B cell (primary cell): ENCODE data around the gene MAP3K12. TPM values are rescaled to one million over a fixed set of nuclear protein-coding genes. Genes with fewer than 3 reads are reported as not detected.

Experiments
- ATAC-seq: fragments of 200-7000 bp; cut with Tn5 transposase; one replicate; pipeline ENCODE4 v1.10.0; 2021; ENCODE audit warnings: low read depth, mild to moderate bottlenecking, moderate number of reproducible peaks, moderate library complexity
- CTCF ChIA-PET: fragments of 350-600 bp; sonication (Branson Sonifier 250); formaldehyde crosslinking; loops from one replicate; lab custom pipeline; 2021; ENCODE audit warnings: antibody characterized with exemption, inconsistent platforms; lab: Charles Lee
- POLR2A ChIA-PET: fragments of 350-600 bp; sonication (Branson Sonifier 250); formaldehyde crosslinking; loops from one replicate; lab custom pipeline; 2021; ENCODE audit warnings: antibody characterized with exemption; lab: Charles Lee
- DNase-seq: peaks from one replicate; pipeline ENCODE4 v3.0.0; 2013
- H2AFZ ChIP-seq: 2 replicates; pipeline ENCODE4 v1.6.1; 2012; ENCODE audit warnings: mild to moderate bottlenecking, low read depth, low read length; ENCODE audit not compliant: insufficient read depth, poor library complexity, severe bottlenecking
- H3K27ac ChIP-seq, 2 donors: 1 replicate in 1 of 2; 2 replicates in 1 of 2; pipeline ENCODE4 v1.5.1; 2012 to 2013; ENCODE audit warnings: low read length in 2 of 2, mild to moderate bottlenecking in 2 of 2, moderate library complexity in 1 of 2
- H3K27me3 ChIP-seq, 4 experiments: fragments of 200-600 bp in 1 of 4; sonication (generic) in 1 of 4; replicated peaks in 1 of 4; 1 replicate in 2 of 4; 2 replicates in 2 of 4; pipeline versions ENCODE4 v1.6.1 to v1.7.0; 2013 to 2016; ENCODE audit warnings: low read length in 3 of 4, mild to moderate bottlenecking in 2 of 4, mixed read lengths in 1 of 4, moderate library complexity in 1 of 4; ENCODE audit not compliant: insufficient read depth in 4 of 4, control insufficient read depth in 3 of 4; ENCODE audit errors: control extremely low read depth in 1 of 4
- H3K36me3 ChIP-seq, 2 experiments: replicated peaks in 1 of 2; 1 replicate in 1 of 2; 2 replicates in 1 of 2; pipeline versions ENCODE4 v1.6.1 to v1.7.1; 2013; ENCODE audit warnings: low read length in 1 of 2; ENCODE audit not compliant: insufficient read depth in 2 of 2, control insufficient read depth in 1 of 2; ENCODE audit errors: control extremely low read depth in 1 of 2, extremely low read depth in 1 of 2
- H3K4me1 ChIP-seq, 2 donors: fragments of 200-600 bp in 1 of 2; sonication (generic) in 1 of 2; 1 replicate in 1 of 2; 2 replicates in 1 of 2; pipeline versions ENCODE4 v1.5.1 to v1.6.1; 2013 to 2017; ENCODE audit warnings: low read length in 2 of 2; ENCODE audit not compliant: control insufficient read depth in 2 of 2, insufficient read depth in 2 of 2
- H3K4me2 ChIP-seq: replicated peaks from 2 replicates; pipeline ENCODE3; 2012; ENCODE audit warnings: mild to moderate bottlenecking, low read depth, low read length; ENCODE audit not compliant: poor library complexity, severe bottlenecking
- H3K4me3 ChIP-seq, 5 experiments: fragments of 200-600 bp in 1 of 5; sonication (generic) in 1 of 5; 1 replicate in 3 of 5; 2 replicates in 2 of 5; pipeline versions ENCODE4 v1.5.1 to v1.7.0; 2011 to 2016; ENCODE audit warnings: low read length in 4 of 5, mild to moderate bottlenecking in 4 of 5, low read depth in 2 of 5, control low read depth in 1 of 5, moderate library complexity in 1 of 5; ENCODE audit not compliant: insufficient read depth in 1 of 5; ENCODE audit errors: control extremely low read depth in 1 of 5, extremely low read depth in 1 of 5
- H3K79me2 ChIP-seq: fragments of 200-600 bp; sonication (generic); one replicate; pipeline ENCODE4 v1.6.0; 2016; ENCODE audit warnings: low read length; ENCODE audit not compliant: control insufficient read depth, insufficient read depth
- H3K9ac ChIP-seq: fragments of 200-600 bp; sonication (generic); 2 replicates; pipeline ENCODE4 v1.6.1; 2017; ENCODE audit warnings: mild to moderate bottlenecking, low read length, moderate library complexity
- H3K9me3 ChIP-seq, 3 donors: one replicate each; pipeline versions ENCODE4 v1.6.1 to v1.7.1; 2013; ENCODE audit warnings: low read length in 2 of 3; ENCODE audit not compliant: control insufficient read depth in 2 of 3, insufficient read depth in 1 of 3; ENCODE audit errors: control extremely low read depth in 1 of 3
- H4K20me1 ChIP-seq: 2 replicates; pipeline ENCODE4 v1.6.0; 2012; ENCODE audit warnings: mild to moderate bottlenecking, low read length; ENCODE audit not compliant: insufficient read depth, control insufficient read depth, poor library complexity, severe bottlenecking
- H3K27ac Mint-ChIP-seq: one replicate; pipeline ENCODE4 v1.8.0; 2021; ENCODE audit warnings: mixed read lengths
- H3K27me3 Mint-ChIP-seq: one replicate; pipeline ENCODE4 v1.8.0; 2021; ENCODE audit warnings: mixed read lengths
- H3K4me1 Mint-ChIP-seq: one replicate; pipeline ENCODE4 v1.8.0; 2021; ENCODE audit warnings: mixed read lengths
- H3K4me3 Mint-ChIP-seq: one replicate; pipeline ENCODE4 v1.8.0; 2021; ENCODE audit warnings: mixed read lengths
- H3K9me3 Mint-ChIP-seq: one replicate; pipeline ENCODE4 v1.8.0; 2022; ENCODE audit warnings: mixed read lengths; ENCODE audit not compliant: insufficient read depth
- EZH2 ChIP-seq: IDR thresholded peaks from 2 replicates; pipeline ENCODE4 v1.6.1; 2012; ENCODE audit warnings: borderline replicate concordance, low read depth, mild to moderate bottlenecking, moderate library complexity, low read length; ENCODE audit not compliant: insufficient read depth, poor library complexity, severe bottlenecking
- WGBS: methylation state at CpG from one replicate; pipeline ENCODE4 v1.1.5; 2013; ENCODE audit warnings: missing lambda C conversion rate; ENCODE audit not compliant: insufficient coverage; 5-methylcytosine and 5-hydroxymethylcytosine counted together
- intact Hi-C: fragments of 100-400 bp; cut with micrococcal nuclease; formaldehyde crosslinking; loops from one replicate; pipeline ENCODE4 v1.10.0; 2022
- polyA plus RNA-seq: library from polyadenylated mRNA; depleted of rRNA; stranded (reverse); fragments of >200 nt; gene quantifications from 2 replicates; pipeline ENCODE4 v1.2.3, GENCODE V29; 2012
- total RNA-seq, 2 donors: library from RNA; stranded (reverse); fragments of 120-200 nt in 1 of 2; gene quantifications; 1 replicate in 1 of 2; 2 replicates in 1 of 2; pipeline versions ENCODE4 v1.2.3 to v1.2.4, GENCODE V29; 2013 to 2022
- TF ChIP-seq, protein P1 (sequence below): fragments of 200-600 bp; IDR thresholded peaks from one replicate; pipeline ENCODE4 v1.8.0; 2022; ENCODE audit warnings: antibody characterized with exemption, mild to moderate bottlenecking

Gene MAP3K12
- total and polyA plus RNA-seq, 2 donors (not counting 1 experiment from before 2014, with no cell fraction given): 15.0 to 17.0 TPM

DNA sequence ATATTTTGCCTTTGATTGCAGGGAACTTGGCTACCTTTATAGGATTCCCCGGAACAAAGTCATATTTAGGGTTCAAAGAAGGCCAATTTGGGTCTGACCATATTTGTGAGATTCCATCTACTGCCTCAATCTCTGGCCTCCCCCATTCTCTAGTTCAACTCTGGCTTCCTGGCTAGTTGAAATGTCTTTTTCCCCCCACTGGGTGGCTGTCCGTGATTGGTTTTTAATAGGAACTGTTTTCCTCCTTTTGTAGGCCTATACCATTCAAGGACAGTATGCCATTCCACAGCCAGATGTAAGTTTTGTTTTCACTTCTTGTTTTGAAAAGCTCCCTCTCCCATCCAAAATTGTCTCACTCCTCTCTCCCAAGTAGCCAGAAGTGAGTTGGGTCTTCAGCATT lies 33.6 kb downstream of the MAP3K12 start:
- no peaks in the 10 kb centered on the region for H3K4me1 ChIP-seq
- TF ChIP-seq, protein P1, sequence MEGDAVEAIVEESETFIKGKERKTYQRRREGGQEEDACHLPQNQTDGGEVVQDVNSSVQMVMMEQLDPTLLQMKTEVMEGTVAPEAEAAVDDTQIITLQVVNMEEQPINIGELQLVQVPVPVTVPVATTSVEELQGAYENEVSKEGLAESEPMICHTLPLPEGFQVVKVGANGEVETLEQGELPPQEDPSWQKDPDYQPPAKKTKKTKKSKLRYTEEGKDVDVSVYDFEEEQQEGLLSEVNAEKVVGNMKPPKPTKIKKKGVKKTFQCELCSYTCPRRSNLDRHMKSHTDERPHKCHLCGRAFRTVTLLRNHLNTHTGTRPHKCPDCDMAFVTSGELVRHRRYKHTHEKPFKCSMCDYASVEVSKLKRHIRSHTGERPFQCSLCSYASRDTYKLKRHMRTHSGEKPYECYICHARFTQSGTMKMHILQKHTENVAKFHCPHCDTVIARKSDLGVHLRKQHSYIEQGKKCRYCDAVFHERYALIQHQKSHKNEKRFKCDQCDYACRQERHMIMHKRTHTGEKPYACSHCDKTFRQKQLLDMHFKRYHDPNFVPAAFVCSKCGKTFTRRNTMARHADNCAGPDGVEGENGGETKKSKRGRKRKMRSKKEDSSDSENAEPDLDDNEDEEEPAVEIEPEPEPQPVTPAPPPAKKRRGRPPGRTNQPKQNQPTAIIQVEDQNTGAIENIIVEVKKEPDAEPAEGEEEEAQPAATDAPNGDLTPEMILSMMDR: no peak
- no peak for TF ChIP-seq EZH2
- ATAC-seq (no peak), DNase-seq (no peak)
- H4K20me1 ChIP-seq: peaks cover 90% of the 10 kb centered on the region
- no peak overlapping the region for H3K27ac ChIP-seq
- intact Hi-C loops: no loop called here
- ChIA-PET CTCF (interaction anchor here (1.1 to 1.6 kb wide), 2 partner anchors 14 to 43 kb away, joined by 4 to 5 read pairs; no protein-coding TSS in a partner anchor), POLR2A (no interaction called here)
- Mint-ChIP-seq H3K4me3 (no peak overlapping the region), H3K4me1 (peaks cover 4% of the 10 kb centered on the region), H3K27me3 (no peaks in the 10 kb centered on the region), H3K9me3 (no peaks in the 10 kb centered on the region), H3K27ac (no peak overlapping the region)
- peaks cover 16 to 100% of the 10 kb centered on the region in 2 experiments for H3K36me3 ChIP-seq
- no peaks in the 10 kb centered on the region for H3K27me3 ChIP-seq
- WGBS: no CpG with 5 or more reads among the region's 2 CpGs
- no peak overlapping the region for H3K4me3 ChIP-seq
- no peak overlapping the region for H3K4me2 ChIP-seq
- H3K9me3 ChIP-seq: no peaks in the 10 kb centered on the region
- H3K79me2 ChIP-seq: peaks cover 86% of the 10 kb centered on the region
- H3K9ac ChIP-seq: no peak overlapping the region
- no peak overlapping the region for H2AFZ ChIP-seq

DNA sequence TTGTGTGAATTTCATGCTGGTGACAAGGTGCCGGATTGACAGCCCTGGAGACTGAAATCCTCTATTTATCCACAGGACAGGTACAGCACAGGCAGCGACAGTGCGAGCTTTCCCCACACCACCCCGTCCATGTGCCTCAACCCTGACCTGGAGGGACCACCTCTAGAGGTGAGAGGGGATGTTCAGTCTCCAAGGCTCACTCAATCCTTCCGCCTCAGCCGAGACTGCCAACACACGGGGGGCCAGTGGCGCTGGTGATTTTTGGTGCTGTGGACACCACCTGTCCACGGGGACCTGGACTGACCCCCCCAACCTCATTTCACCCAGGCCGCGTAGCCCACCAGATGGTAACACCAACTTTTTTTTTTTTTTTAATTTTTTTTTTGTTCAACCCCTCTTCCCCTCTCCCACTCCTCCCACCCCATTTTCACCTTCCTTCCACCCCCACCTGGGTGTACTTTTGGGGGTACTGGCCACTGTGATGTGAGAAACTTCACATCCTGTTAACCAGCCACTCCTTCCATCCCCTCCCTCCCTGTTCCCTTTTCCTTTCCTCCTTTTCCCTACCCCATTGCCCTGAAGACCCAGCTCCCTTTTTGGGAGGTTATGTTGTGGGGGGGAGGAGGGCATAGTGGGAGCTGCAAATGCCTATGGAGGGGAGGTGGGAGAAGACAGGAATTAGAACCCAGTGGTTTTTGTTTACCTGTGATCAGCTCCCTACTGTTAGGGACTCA lies 34.4 kb downstream of the MAP3K12 start:
- peaks cover 87% of the 10 kb centered on the region for H3K79me2 ChIP-seq
- peaks cover 96% of the 10 kb centered on the region for H4K20me1 ChIP-seq
- H3K27ac ChIP-seq: no peak overlapping the region
- Mint-ChIP-seq H3K4me3 (no peak overlapping the region), H3K27ac (no peak overlapping the region), H3K4me1 (peaks cover 5% of the 10 kb centered on the region), H3K9me3 (no peaks in the 10 kb centered on the region), H3K27me3 (no peaks in the 10 kb centered on the region)
- H3K36me3 ChIP-seq: peaks cover 16 to 100% of the 10 kb centered on the region in 2 experiments
- no peak overlapping the region for H3K9ac ChIP-seq
- no peak for DNase-seq
- 98% methylated on average over 5 of the region's 11 CpGs for WGBS
- ATAC-seq: no peak
- H2AFZ ChIP-seq: no peak overlapping the region
- no peak overlapping the region for H3K4me3 ChIP-seq
- intact Hi-C loops: no loop called here
- no peaks in the 10 kb centered on the region for H3K4me1 ChIP-seq
- H3K27me3 ChIP-seq: no peaks in the 10 kb centered on the region
- POLR2A ChIA-PET: interaction anchor here (1.0 kb wide), 1 partner anchor 85 kb away, joined by 5 read pairs; the partner anchor contains the start of gene SP1
- CTCF ChIA-PET: interaction anchor here (0.5 to 1.6 kb wide), 3 partner anchors 11 to 315 kb away, joined by 3 to 6 read pairs (median 5); no protein-coding TSS in a partner anchor
- H3K9me3 ChIP-seq: no peaks in the 10 kb centered on the region
- H3K4me2 ChIP-seq: no peak overlapping the region
- TF ChIP-seq EZH2: no peak
- TF ChIP-seq, protein P1: no peak
